Cardiac fibroblast (primary cell): ENCODE data around the gene ZNF541.
"Not testable (repeated sequence)": the region's sequence is repeated elsewhere in the genome, so short reads cannot be mapped to it uniquely, and the experiment has no call there.

Experiments
- DNase-seq, 2 donors: peaks; one replicate each; pipeline versions ENCODE4 v3.0.0 to v3.0.0-alpha.2; 2010; ENCODE audit warnings: low read depth in 2 of 2
- H3K4me3 ChIP-seq, 2 donors: replicated peaks in 1 of 2; 1 replicate in 1 of 2; 2 replicates in 1 of 2; pipeline ENCODE4 v1.5.1; 2011; ENCODE audit warnings: low read depth in 2 of 2, low read length in 2 of 2, mild to moderate bottlenecking in 2 of 2, moderate library complexity in 1 of 2
- TF ChIP-seq, protein P1 (sequence below): IDR thresholded peaks from one replicate; pipeline ENCODE4 v1.5.1; 2011; ENCODE audit warnings: low read depth, mild to moderate bottlenecking, low read length, inconsistent platforms

Gene ZNF541

GRCh38 chr19:47598407-47599349, 25.7 kb upstream of the ZNF541 start:
- TF ChIP-seq, protein P1, sequence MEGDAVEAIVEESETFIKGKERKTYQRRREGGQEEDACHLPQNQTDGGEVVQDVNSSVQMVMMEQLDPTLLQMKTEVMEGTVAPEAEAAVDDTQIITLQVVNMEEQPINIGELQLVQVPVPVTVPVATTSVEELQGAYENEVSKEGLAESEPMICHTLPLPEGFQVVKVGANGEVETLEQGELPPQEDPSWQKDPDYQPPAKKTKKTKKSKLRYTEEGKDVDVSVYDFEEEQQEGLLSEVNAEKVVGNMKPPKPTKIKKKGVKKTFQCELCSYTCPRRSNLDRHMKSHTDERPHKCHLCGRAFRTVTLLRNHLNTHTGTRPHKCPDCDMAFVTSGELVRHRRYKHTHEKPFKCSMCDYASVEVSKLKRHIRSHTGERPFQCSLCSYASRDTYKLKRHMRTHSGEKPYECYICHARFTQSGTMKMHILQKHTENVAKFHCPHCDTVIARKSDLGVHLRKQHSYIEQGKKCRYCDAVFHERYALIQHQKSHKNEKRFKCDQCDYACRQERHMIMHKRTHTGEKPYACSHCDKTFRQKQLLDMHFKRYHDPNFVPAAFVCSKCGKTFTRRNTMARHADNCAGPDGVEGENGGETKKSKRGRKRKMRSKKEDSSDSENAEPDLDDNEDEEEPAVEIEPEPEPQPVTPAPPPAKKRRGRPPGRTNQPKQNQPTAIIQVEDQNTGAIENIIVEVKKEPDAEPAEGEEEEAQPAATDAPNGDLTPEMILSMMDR, result no peak

GRCh38 chr19:47595944-47596343, 23.0 kb upstream of the ZNF541 start:
- TF ChIP-seq, protein P1, result no peak
- DNase-seq, result no peak

More at GRCh38 chr19:47598407-47599349, 25.7 kb upstream of the ZNF541 start:
- DNase-seq, result peak; percentile 96 to 98
- peak overlapping the region; percentile 32 to 45 for H3K4me3 ChIP-seq

DNA sequence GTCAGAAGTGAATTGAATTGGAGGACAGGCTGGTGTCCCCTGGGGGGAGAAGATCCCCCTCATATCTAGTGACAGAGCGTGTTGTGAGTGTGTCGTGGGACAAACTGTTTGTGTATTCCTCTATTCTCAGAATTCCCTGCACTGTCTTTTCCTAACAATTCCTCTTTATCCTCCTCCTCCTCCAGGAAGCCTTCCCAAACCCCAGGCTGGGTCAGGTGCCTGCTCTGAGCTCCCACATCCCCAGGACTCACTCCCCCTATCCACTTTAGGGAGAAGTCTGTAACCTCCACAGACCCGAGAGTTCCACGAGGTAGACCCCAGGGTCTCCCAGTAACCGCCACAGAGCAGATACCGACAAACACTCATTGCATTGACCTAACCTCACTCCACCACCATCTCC, 20.9 kb upstream of the ZNF541 start:
- no peak overlapping the region for H3K4me3 ChIP-seq
- TF ChIP-seq, protein P1, result no peak
- no peak for DNase-seq

More at GRCh38 chr19:47595944-47596343, 23.0 kb upstream of the ZNF541 start:
- no peak overlapping the region for H3K4me3 ChIP-seq

DNA sequence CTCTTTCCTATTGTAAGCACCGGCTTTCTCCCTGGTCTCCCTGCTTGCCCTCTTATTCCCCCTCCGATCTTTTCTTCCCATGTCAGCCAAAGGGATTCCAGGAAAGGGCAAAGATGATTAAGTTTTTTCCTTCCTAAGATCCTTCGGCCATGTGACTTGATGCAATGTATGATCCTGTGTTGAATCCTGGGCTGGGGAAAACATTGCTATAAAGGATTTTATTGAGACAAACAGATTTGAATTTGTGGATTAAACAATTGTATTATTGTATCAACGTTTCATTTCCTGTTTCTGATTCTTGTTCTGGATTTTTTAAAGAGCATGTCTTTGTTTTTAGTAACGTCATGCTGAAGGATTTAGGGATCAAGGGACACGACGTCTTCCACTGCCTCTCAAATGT, 16.9 kb upstream of the ZNF541 start:
- TF ChIP-seq, protein P1, result no peak
- no peak overlapping the region for H3K4me3 ChIP-seq
- DNase-seq, result no peak

GRCh38 chr19:47587295-47587694, 14.3 kb upstream of the ZNF541 start:
- TF ChIP-seq, protein P1, result no peak
- DNase-seq, result peak in 1 of 2 donors; percentile 60
- H3K4me3 ChIP-seq, result no peak overlapping the region

DNA sequence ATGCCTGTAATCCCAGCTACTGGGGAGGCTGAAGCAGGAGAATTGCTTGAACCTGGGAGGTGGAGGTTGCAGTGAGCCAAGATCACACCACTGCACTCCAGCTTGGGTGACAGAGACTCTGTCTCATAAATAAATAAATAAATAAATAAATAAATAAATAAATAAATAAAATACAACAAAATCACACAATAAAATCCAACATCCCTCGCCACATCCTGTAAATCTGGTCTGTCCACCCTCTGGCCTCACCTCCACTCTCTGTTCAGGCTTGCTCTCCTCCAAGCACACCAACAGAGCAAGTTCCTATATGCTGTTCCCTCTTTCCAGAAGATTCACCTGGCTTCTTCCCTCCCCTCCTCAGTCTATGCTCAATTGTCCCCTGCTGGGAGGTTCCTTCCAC, 10.2 kb upstream of the ZNF541 start:
- not testable (repeated sequence) for DNase-seq, H3K4me3 ChIP-seq

- TF ChIP-seq, protein P1, result no peak
- peak; percentile 46 to 81 for DNase-seq
- H3K4me3 ChIP-seq, result peak overlapping the region in 1 of 2 donors; percentile 17
Measured at GRCh38 chr19:47582320-47582909, 9.5 kb upstream of the ZNF541 start.
